Stimulated activated CD4-positive, alpha-beta T cell treated with anti-CD3 and anti-CD28 coated beads, TNF-alpha, amount 100 ng/mL, for 48 hours (primary cell): ENCODE results near the gene TMEM184B.

Experiments
- DNase-seq, 3 donors: peaks; one replicate each; pipeline ENCODE4 v3.0.0-alpha.2; 2020; ENCODE audit warnings: low read depth in 3 of 3

TMEM184B gene

GRCh38 chr22:38276166-38276565 is 3.4 kb upstream of the TMEM184B start:
- DNase-seq: no peak

- no peak for DNase-seq
These were observed 471 bp upstream of the TMEM184B start for GRCh38 chr22:38273135-38273826.

GRCh38 chr22:38271927-38272372 is 860 bp downstream of the TMEM184B start:
- DNase-seq: no peak

GRCh38 chr22:38271101-38271500 is 1.7 kb downstream of the TMEM184B start:
- no peak for DNase-seq

GRCh38 chr22:38270091-38270992 is 2.5 kb downstream of the TMEM184B start:
- no peak for DNase-seq

GRCh38 chr22:38269466-38269865 is 3.3 kb downstream of the TMEM184B start:
- no peak for DNase-seq

- peak in 1 of 3 donors; percentile 17 for DNase-seq
These were observed 5.7 kb downstream of the TMEM184B start for GRCh38 chr22:38267086-38267485.

GRCh38 chr22:38266120-38266519 is 6.7 kb downstream of the TMEM184B start:
- no peak for DNase-seq

- no peak for DNase-seq
These were observed 8.4 kb downstream of the TMEM184B start for GRCh38 chr22:38264322-38264843.

- peak in 2 of 3 donors; percentile 21 to 48 for DNase-seq
These were observed 10.6 kb downstream of the TMEM184B start for GRCh38 chr22:38262051-38262795.

- no peak for DNase-seq
These were observed 11.8 kb downstream of the TMEM184B start for GRCh38 chr22:38260761-38261681.

GRCh38 chr22:38259370-38259769 is 13.4 kb downstream of the TMEM184B start:
- no peak for DNase-seq

GRCh38 chr22:38258895-38259294 is 13.9 kb downstream of the TMEM184B start:
- DNase-seq: no peak

- no peak for DNase-seq
These were observed 15.1 kb downstream of the TMEM184B start for GRCh38 chr22:38257650-38258250.

GRCh38 chr22:38257181-38257580 is 15.6 kb downstream of the TMEM184B start:
- no peak for DNase-seq

GRCh38 chr22:38255697-38256096 is 17.1 kb downstream of the TMEM184B start:
- no peak for DNase-seq

GRCh38 chr22:38251341-38251692 is 21.5 kb downstream of the TMEM184B start:
- DNase-seq: no peak

- DNase-seq: no peak
These were observed 22.0 kb downstream of the TMEM184B start for GRCh38 chr22:38250643-38251340.

- DNase-seq: no peak
These were observed 22.8 kb downstream of the TMEM184B start for GRCh38 chr22:38249803-38250642.
